HG02840 (cell line): ENCODE data around the gene CFAP92.

Source experiments
- ATAC-seq: cut with Tn5 transposase; IDR thresholded peaks from one replicate; pipeline ENCODE4 v1.9.1; 2021; ENCODE audit warnings: mild to moderate bottlenecking, moderate library complexity, moderate number of reproducible peaks; ENCODE audit not compliant: unreplicated experiment, low FRiP score

The CFAP92 gene

DNA sequence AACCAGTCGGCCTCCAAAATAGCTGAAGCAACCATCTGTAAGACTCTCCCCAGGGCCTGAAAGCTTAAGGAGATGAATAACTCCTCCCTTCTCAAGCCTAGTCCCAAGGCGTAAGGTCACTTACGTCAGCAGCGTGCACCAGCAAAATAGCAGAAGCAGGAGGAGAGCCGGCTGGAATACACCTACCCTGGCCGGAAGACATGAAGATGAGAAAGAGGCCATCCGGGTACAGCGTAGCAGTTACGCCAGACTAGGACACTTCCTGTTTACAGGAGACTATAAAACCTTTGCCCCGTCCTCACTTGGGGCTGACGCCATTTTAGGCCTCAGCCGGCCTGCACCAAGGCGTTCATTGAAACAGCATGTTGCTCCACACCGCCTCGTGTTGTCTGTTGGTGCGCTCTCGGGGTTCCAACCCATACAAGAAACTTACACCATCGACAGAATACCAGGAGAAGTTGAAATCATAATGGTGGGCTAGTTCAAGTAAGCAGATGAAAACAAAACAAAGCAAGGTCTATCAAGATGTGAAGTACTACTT, 2.5 kb downstream of the CFAP92 start:
- ATAC-seq: no peak

DNA sequence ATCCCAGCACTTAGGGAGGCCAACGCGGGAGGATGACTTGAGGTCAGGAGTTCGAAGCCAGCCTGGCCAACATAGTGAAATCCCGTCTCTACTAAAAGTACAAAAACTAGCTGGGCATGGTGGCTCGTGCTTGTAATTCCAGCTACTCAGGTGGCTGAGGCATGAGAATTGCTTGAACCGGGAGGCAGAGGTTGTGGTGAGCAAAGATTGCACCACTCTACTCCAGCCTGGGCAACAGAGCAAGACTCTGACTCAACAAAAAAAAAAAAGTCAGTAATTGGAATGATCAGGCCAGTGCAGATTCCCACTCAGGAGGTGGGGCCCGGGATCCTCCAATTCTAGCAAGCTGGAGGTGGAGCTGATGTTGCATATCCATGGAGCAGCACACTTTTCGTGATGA, 5.6 kb downstream of the CFAP92 start:
- ATAC-seq: no peak

DNA sequence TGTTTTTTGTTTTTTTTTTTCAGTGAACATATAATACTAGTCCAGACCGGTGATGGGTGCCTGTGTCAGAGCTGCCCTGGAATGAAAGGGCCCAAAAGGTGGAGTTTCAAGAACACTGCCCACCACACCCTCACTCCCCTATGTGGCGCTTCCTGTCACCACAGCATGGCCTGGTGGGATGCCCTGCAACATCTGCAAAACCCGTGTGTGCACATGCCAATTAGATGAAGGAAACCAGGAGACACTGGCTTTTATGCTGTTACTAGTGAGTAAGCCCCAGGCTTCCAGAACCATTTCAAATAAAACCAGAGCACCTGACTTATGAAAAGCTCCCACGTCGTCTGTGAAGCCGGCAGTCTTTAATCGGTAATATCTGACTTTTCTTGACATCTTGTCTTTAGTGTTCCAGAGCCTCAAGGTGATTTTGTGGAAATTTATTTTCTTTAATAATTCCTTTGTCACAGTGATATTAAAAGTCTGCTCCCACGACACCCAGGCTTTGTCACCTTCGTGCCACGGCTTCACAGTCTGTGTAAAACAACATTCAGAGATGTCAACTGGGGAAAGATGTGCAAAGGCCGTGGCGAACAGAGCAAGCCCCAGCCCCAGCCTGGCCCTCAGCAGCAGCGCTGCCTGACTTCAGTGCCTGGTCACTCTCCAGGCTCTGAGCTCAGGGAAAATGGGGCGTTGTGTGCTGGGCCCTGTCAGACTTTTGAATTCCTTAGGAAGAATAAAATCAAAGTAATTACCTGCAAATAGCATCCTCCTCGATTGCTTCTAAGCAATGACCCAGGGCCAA, 6.4 kb downstream of the CFAP92 start:
- ATAC-seq: no peak

DNA sequence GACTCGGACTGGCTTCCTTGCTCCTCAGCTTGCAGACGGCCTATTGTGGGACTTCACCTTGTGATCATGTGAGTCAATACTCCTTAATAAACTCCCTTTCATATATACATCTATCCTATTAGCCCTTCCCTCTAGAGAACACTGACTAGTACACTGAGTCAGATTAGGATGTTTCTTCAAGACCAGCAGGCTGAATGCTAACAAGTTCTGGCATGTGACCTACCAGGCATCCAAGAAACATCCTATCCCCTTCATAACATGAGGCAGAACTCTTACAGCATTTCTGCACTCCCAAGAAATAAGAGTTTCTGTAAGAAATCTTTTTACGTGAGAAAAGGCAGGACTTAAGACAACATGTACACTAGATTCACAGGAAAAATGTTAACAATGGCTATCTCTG, 9.3 kb downstream of the CFAP92 start:
- no peak for ATAC-seq

DNA sequence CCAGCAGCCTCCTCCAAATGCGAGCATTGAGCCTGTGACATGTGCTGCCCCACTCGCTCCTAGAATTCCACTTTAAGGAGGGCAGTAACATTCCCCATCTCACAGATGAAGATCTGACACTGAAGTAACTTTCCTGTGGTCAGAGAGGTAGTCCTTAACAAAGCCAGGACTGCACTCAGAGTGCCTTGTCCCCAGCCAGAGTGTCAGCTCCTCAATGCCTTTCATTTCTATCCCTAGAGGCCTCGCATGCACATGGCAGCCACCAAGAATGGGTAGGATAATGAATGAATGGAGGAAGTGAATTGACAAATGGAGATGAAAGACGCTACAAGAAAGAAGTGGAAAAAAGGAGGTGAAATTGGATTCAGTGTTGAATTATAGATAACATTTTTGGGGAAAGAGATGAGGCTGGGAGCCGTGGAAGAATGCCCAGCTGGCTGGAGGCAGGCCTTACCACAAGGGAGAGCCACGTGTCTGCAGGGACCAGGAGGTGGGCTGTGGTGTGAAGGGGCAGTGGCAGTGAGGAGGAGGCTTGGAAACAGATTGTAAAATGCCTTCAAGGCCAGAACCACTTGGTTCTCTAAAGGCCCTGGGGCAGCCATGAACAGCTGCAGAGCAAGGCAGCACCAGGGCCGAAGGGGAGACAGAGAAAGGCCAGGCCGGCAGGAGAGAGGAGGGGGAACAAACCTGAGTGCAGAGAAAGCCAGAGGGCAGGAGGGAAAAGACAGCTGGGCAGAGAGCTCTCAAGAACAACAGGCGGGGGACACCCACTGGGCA, 10.4 kb downstream of the CFAP92 start:
- ATAC-seq: no peak

DNA sequence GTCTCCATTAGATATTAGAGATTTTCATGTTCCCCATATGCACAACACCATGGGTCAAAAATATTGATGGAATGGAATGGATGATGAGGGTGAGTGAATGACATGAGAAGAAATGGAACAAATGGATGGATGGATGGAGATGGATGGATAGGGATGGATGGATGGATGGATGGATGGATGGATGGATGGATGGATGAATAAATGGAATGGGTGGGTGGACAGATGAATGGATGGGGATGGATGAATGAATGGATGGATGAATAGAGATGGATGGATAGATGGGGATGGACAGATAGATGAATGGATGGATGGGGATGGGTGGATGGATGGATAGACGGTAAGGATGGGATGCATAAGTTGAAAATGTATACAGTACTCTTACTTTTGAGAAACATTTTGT, 18.6 kb downstream of the CFAP92 start:
- ATAC-seq: no peak

DNA sequence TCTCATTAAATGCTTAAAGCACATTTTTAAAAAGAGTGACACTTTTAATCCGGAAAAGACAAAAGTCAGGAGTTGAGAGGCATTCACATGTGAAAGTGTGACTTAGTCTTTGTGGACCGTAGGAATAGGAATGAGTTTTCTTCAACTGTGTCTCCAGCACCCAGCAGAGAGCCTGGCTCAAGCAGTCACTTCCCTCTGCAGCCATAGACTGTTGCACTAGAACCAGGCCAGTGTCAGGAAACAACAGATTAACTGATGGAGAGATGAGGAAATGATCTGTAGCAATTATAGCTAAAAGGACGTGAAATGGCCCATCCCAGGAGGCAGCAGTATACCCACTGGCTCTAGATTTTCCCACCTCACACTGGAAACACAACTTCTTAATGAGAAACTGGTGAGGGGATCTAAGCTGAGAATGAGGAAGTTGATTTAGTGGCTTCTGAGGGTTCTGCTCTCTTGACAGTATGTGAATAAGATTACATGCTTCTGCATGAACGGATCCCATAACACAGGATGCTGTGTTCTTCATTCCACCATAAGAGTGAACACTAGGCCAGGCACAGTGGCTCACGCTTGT, 19.8 kb downstream of the CFAP92 start:
- no peak for ATAC-seq

DNA sequence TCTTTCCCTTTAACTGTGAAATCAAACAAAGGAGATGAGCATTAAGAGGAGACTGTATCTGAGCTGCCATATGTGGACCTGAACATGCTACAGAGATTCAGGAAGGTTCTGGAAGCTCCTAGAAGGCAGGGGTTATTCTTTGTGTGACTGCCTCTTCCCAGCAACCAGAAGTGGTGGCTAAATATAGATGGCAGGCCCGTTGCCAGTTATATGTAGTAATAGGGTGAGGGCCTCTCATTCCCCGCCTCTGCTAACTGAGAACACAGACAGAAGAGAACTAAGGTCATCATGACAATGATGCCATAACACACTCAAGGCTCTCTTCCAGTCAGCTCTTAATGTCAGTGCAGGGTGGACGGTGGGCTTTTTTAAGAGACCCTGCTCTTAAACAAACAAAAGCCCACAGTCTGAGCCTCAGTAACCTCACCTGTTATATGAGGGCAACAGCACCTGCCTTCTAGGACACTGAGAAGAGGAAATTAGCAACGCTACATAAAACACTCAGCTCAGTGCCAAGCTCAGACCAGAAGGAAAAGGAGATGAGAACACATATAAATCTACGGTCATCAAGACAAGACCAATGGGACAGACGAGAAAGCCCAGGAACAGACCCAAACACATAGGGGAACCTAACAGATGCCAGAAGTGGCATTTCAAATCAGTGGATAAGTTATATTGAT, 22.3 kb downstream of the CFAP92 start:
- no peak for ATAC-seq

DNA sequence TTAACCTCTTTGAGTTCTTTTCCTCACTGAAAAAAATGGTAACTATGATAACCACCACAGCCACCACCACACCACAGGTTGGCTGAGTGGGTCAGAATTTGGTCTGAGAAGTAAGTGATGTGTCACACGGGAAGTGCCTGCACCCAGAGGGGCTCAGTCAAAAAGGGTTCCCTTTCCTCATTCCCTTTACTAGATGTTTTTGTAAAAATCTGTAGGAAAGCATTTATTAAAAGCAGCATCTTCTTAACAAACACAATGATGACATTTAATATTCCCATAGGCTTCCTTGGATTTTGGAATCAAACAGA, 23.2 kb downstream of the CFAP92 start:
- ATAC-seq: no peak

DNA sequence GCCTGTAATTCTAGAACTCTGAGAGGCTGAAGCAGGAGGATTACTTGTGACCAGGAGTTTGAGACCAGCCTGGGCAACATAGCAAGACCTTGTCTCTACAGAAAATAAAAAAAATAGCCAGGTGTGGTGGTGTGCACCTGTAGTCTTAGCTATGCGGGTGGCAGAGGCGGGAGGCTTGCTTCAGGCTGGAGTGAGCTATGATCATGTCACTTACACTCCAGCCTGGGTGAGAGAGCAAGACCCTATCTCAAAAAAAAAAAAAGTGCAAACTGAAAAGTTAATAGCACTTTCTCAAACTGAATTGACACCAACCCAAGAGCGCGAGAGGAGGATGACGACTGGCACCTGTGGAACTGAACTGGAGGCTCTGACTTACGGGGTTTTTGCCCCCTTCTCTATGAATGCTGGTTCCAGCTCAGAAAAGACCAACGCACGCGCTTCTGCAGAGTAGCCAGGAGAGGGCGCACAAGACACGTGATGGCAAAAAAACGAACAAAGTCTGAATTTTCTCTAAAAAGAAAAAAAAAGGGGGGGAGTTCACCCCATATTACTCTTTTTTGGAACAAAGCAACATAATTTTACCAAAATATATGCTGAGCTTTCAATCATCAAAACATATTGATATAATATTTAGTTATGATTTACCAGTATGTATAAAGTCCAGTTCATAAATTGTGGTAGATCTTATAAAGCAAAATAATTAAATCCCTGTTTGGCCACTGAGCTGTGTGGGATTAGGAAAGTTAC, 23.7 kb downstream of the CFAP92 start:
- no peak for ATAC-seq

DNA sequence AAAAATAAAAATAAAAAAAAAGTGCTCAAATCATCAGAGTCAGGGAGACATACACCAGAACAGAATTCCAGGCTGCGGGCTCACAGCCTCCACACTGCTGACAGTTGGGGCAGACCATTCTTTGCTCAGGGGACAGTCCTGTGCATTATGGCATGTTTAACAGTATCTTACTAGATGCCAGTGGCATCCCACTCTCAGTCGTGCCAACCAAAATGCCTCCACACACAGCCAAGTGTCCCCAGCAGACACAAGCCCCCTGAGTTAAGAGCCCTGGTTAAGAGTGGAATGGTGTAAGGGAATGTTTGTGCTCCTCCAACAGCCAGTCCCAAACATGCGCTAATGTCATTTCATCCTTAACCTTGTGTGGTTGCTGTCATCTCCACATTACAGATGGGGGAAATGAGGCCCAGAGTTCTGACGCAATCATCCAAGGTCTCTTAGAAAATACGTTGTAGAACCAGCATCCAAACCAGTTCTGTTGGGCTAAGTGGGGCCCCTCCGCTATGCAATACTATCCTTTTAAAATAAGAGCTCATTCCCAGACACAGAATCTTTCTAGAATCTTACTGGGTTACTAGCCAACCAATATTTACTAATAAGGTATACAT, 26.0 kb downstream of the CFAP92 start:
- no peak for ATAC-seq

DNA sequence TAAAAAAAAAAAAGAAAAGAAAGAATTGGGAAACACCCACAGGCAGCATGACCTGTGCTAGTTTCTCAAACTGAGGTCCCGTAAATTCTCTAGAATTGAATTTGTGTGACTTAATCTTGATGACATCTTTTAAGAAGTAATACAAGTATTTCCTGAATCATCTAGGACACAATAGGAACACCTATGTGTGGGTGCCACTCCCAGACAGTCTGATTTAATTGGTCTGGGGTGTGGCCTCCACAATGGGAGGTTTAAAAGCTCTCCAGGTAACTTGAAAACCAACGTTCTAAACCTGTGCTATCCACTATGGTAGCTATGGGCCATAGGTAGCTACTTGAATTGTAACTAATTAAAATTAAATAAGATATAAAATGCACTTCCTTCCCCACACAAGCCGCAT, 28.1 kb downstream of the CFAP92 start:
- no peak for ATAC-seq

DNA sequence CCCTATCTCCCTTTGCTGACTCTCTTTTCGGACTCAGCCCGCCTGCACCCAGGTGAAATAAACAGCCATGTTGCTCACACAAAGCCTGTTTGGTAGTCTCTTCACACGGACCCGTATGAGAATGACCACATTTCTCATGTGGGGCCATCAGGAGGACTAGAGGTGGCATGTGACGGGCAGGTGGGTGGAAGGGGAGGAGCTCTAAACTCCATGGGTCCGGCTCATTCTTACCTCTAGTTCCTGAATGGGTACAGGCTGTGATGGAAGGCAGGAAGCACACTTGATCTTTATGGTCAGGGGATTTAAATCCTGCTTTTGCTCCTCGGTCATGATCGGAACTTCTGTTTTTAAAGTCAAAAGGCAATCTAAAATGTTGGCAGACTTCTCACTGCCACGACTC, 28.6 kb downstream of the CFAP92 start:
- no peak for ATAC-seq

DNA sequence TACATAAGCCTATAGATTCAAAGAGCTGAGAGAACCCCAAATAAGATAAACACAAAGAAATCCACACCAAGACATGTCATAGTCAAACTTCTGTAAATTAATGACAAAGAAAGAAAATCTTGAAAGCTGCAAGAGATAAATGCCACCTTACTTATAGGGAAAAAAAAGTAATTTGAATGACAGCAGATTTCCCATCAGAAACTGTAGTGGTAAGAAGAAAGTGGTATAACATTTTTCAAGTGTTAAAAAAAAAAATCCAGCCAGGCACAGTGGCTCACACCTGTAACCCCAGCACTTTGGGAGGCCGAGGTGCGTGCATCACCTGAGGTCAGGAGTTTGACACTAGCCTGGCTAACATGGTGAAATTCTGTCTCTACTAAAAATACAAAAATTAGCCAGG, 37.4 kb downstream of the CFAP92 start:
- ATAC-seq: no peak

DNA sequence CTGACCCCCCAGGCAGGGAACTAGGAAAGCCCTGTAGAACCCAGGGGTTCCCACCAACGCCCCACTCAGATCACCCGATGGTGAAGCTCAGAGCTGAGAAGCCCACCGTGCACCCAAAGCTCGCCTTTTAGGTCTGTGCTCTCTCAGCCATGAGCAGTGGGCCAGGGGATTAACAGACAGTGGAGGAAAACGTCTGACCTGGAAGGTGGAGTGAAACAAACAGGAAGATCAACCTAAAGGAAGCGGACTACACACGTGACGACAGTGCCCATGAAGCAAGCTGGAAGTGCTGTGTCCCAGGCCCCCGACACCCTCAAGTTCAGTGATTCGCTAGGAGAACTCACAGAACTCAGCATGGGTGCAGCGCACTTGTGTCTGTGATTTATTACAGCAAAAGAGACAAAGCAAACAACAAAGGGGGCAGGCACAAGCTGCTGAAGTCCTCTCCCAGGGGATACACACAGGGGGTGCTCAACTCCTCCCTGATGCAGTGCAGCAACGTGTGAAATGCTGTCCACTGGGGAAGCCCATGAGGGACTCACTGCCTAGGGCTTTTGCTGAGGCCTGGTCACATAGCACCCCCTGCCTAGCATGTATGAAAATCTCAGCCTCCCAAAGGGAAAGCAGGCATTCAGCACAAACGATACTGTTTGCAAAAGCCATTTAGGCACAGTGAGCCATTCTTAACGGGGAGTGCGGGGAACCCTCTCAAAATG, 43.5 kb downstream of the CFAP92 start:
- ATAC-seq: no peak

DNA sequence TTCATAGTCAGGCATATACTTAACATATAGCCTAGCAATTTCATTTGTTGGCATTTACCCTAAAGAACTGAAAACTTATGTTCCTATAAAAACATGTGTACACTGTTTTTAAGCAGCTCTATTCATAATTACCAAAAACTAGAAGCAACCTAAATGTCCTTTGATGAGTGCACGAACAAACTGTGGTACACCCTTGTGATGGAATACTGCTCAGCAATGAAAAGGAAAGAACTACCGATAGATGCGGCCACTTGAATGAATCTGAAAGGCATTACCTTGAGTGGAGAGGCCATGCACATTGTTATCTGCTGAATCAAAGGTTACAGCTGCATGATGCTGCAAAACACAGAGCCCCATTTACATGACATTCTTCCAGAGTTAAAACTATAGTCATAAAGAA, 44.7 kb downstream of the CFAP92 start:
- ATAC-seq: no peak

DNA sequence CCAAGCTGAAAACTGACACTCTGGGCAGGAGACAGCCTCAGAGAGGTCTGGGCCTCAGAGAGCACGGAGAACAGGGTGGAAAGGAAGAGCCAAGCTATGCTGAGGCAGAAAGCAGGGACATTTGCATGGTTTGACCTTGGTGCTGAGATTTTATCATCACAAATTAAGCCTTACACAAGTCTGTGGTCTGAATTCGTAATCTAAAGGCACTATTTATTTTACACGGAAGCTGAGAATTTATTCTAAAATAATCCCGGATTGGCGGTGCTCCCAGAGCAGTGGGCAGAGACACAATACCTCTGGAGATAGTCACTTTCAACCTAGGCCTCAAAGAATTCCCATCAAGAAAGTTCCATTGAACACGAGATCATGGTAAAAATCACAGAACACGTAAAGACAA, 47.5 kb downstream of the CFAP92 start:
- no peak for ATAC-seq

DNA sequence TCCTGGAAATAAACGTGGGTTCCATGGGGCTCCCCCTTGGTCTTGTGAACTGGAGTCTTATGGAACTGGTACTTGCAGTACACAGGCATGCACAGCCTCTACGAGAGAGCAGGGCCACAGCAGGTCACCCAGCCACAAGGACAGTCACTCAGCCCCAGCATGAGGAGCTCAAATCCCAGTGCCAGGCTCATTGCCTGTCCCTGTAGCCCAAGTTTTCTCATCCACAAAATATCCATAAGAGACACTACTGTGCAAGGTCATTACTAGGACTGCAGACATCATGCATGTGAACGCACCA, 48.0 kb downstream of the CFAP92 start:
- ATAC-seq: no peak

DNA sequence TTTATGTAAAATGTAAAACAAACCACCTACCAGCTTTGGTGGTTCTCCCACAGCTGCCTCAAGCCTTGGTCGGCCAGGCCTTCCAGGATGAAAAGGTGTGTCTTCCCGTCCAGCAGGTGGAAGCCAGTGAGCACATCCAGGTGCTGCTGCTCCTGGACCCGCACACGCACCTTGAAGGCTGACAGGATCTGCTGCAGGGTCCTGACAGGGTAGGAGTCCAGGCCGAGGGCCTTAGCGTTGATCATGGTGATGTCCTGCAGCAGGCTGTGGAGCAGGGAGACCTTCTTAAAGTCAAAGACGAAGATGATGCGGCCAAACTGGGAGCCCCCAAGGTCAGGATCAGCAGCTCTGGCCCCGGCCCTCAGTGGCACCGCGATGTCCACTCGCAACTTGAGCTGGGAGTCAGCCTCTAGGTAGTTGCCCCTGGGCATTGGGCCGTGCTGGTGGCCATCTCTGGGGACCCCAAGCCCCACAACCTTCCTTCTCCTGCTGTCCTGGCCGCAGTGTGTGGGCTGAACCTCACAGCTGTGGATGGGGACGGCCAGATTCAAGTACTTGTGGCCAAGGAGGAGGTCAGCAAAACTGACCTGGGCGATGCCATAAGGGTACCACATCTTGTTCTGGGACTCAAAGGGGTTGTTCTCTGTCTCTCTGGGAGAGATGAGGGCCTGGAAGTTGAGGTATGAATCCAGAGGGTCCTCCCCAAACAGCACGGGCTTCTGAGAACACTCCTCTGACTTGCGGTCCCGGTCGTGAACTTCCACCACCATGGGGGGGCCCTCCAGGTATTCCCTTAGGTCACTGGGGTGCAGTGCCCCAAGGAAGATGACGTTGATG, 48.6 kb downstream of the CFAP92 start:
- ATAC-seq: no peak
